Fibroblast of the conjunctiva (primary cell): ENCODE data around the gene PLEKHA6.

Experiments used
- DNase-seq: peaks from one replicate; pipeline ENCODE4 v3.0.0-alpha.2; 2010; ENCODE audit warnings: low read depth

The PLEKHA6 gene

GRCh38 chr1:204283711-204284651, 75.7 kb downstream of the PLEKHA6 start:
- no peak for DNase-seq

- no peak for DNase-seq
Observed at GRCh38 chr1:204282761-204283221, 76.9 kb downstream of the PLEKHA6 start.

GRCh38 chr1:204280099-204280961, 79.4 kb downstream of the PLEKHA6 start:
- DNase-seq = no peak

- no peak for DNase-seq
Observed at GRCh38 chr1:204278958-204279357, 80.8 kb downstream of the PLEKHA6 start.

GRCh38 chr1:204278251-204278650, 81.5 kb downstream of the PLEKHA6 start:
- DNase-seq = no peak

GRCh38 chr1:204277563-204278219, 82.0 kb downstream of the PLEKHA6 start:
- DNase-seq = no peak

- DNase-seq = no peak
Observed at GRCh38 chr1:204275695-204276370, 83.9 kb downstream of the PLEKHA6 start.

GRCh38 chr1:204274446-204274845, 85.3 kb downstream of the PLEKHA6 start:
- DNase-seq = no peak

- DNase-seq = no peak
Observed at GRCh38 chr1:204272505-204272904, 87.2 kb downstream of the PLEKHA6 start.

GRCh38 chr1:204271970-204272369, 87.8 kb downstream of the PLEKHA6 start:
- no peak for DNase-seq

- no peak for DNase-seq
Observed at GRCh38 chr1:204268101-204268500, 91.6 kb downstream of the PLEKHA6 start.

- no peak for DNase-seq
Observed at GRCh38 chr1:204267191-204267601, 92.5 kb downstream of the PLEKHA6 start.

- DNase-seq = no peak
Observed at GRCh38 chr1:204266504-204267034, 93.2 kb downstream of the PLEKHA6 start.

- DNase-seq = no peak
Observed at GRCh38 chr1:204265665-204266064, 94.1 kb downstream of the PLEKHA6 start.

- DNase-seq = no peak
Observed at GRCh38 chr1:204264805-204265204, 94.9 kb downstream of the PLEKHA6 start.

- DNase-seq = no peak
Observed at GRCh38 chr1:204263254-204263910, 96.3 kb downstream of the PLEKHA6 start.

- no peak for DNase-seq
Observed at GRCh38 chr1:204262506-204263253, 97.0 kb downstream of the PLEKHA6 start.

- no peak for DNase-seq
Observed at GRCh38 chr1:204261746-204262505, 97.8 kb downstream of the PLEKHA6 start.

- DNase-seq = no peak
Observed at GRCh38 chr1:204261266-204261665, 98.5 kb downstream of the PLEKHA6 start.
